Measurements from ENCODE around the gene ADGRL2. TPM values are rescaled to one million over a fixed set of nuclear protein-coding genes. Genes with fewer than 3 reads are reported as not detected.

The ADGRL2 gene
- total RNA-seq, 2 donors from 2014 or later, result 7.4 to 10.5 TPM

GRCh38 chr1:81758181-81758580 lies 42.6 kb upstream of the ADGRL2 start:
- H3K9ac ChIP-seq (ENCODE audit: low read depth in 2 of 2, low read length in 2 of 2), result no peak overlapping the region
- H3K9me3 ChIP-seq, result no peaks in the 10 kb centered on the region
- no peak overlapping the region for H3K27ac ChIP-seq
- DNase-seq, result no peak
- no peaks in the 10 kb centered on the region for H3K4me1 ChIP-seq
- no peak overlapping the region for H3K4me3 ChIP-seq
- intact Hi-C loops (cut with DNase I), result no loop called here
- no peaks in the 10 kb centered on the region for H3K27me3 ChIP-seq
- TF ChIP-seq CTCF (IDR thresholded peaks at IDR 0.05), result no peak
- H3K36me3 ChIP-seq, result no peaks in the 10 kb centered on the region

GRCh38 chr1:81760477-81761097 lies 40.1 kb upstream of the ADGRL2 start:
- no peak for DNase-seq
- H3K27ac ChIP-seq, result no peak overlapping the region

GRCh38 chr1:81775510-81775909 lies 25.2 kb upstream of the ADGRL2 start:
- intact Hi-C loops (cut with DNase I), result no loop called here
- H3K4me3 ChIP-seq, result no peak overlapping the region
- no peaks in the 10 kb centered on the region for H3K9me3 ChIP-seq
- no peaks in the 10 kb centered on the region for H3K27me3 ChIP-seq
- H3K4me1 ChIP-seq, result no peaks in the 10 kb centered on the region
- H3K9ac ChIP-seq (ENCODE audit: low read depth in 2 of 2, low read length in 2 of 2), result no peak overlapping the region
- H3K36me3 ChIP-seq, result no peaks in the 10 kb centered on the region
- TF ChIP-seq CTCF (IDR thresholded peaks at IDR 0.05), result no peak
- DNase-seq, result no peak
- no peak overlapping the region for H3K27ac ChIP-seq

More at GRCh38 chr1:81760477-81761097, 40.1 kb upstream of the ADGRL2 start:
- no peak for TF ChIP-seq CTCF (IDR thresholded peaks at IDR 0.05)
- intact Hi-C loops (cut with DNase I), result no loop called here
- no peaks in the 10 kb centered on the region for H3K4me1 ChIP-seq
- no peaks in the 10 kb centered on the region for H3K9me3 ChIP-seq
- no peaks in the 10 kb centered on the region for H3K36me3 ChIP-seq
- H3K4me3 ChIP-seq, result no peak overlapping the region
- no peaks in the 10 kb centered on the region for H3K27me3 ChIP-seq
- no peak overlapping the region for H3K9ac ChIP-seq (ENCODE audit: low read depth in 2 of 2, low read length in 2 of 2)

- no peaks in the 10 kb centered on the region for H3K36me3 ChIP-seq
- H3K4me1 ChIP-seq, result no peaks in the 10 kb centered on the region
- no peak for DNase-seq
- H3K27me3 ChIP-seq, result no peaks in the 10 kb centered on the region
- intact Hi-C loops (cut with DNase I), result no loop called here
- no peak for TF ChIP-seq CTCF (IDR thresholded peaks at IDR 0.05)
- no peak overlapping the region for H3K9ac ChIP-seq (ENCODE audit: low read depth in 2 of 2, low read length in 2 of 2)
- no peaks in the 10 kb centered on the region for H3K9me3 ChIP-seq
- no peak overlapping the region for H3K27ac ChIP-seq
- H3K4me3 ChIP-seq, result no peak overlapping the region
Observed at GRCh38 chr1:81780705-81781454, 19.9 kb upstream of the ADGRL2 start.

- no peak overlapping the region for H3K9ac ChIP-seq (ENCODE audit: low read depth in 2 of 2, low read length in 2 of 2)
- no peaks in the 10 kb centered on the region for H3K36me3 ChIP-seq
- intact Hi-C loops (cut with DNase I), result no loop called here
- no peaks in the 10 kb centered on the region for H3K9me3 ChIP-seq
- TF ChIP-seq CTCF (IDR thresholded peaks at IDR 0.05), result no peak
- no peak for DNase-seq
- no peaks in the 10 kb centered on the region for H3K4me1 ChIP-seq
- no peaks in the 10 kb centered on the region for H3K27me3 ChIP-seq
- H3K27ac ChIP-seq, result no peak overlapping the region
- no peak overlapping the region for H3K4me3 ChIP-seq
Observed at GRCh38 chr1:81781749-81782148, 19.0 kb upstream of the ADGRL2 start.

Data from colonic mucosa (tissue), 4 donors.